Ishikawa (cell line): Measurements from ENCODE around the gene ARL4C.

Experiments used
- CEBPB ChIP-seq: IDR thresholded peaks from 2 replicates; pipeline ENCODE4 v1.6.1; 2012
- CREB1 ChIP-seq: IDR thresholded peaks from 2 replicates; pipeline ENCODE4 v1.6.1; 2012; ENCODE audit warnings: low read depth
- EGR1 ChIP-seq: IDR thresholded peaks from 2 replicates; pipeline ENCODE4 v1.6.1; 2012
- EP300 ChIP-seq: IDR thresholded peaks from 2 replicates; pipeline ENCODE4 v1.6.1; 2012; ENCODE audit warnings: borderline replicate concordance
- FOXM1 ChIP-seq: IDR thresholded peaks from 2 replicates; pipeline ENCODE4 v1.6.1; 2012; ENCODE audit warnings: low read depth, borderline replicate concordance
- NFIC ChIP-seq: IDR thresholded peaks from 2 replicates; pipeline ENCODE4 v1.6.1; 2012
- RAD21 ChIP-seq: IDR thresholded peaks from 2 replicates; pipeline ENCODE4 v1.6.1; 2012; ENCODE audit warnings: low read depth
- TAF1 ChIP-seq: IDR thresholded peaks from 2 replicates; pipeline ENCODE4 v1.6.1; 2012; ENCODE audit warnings: low read depth, mild to moderate bottlenecking
- TCF12 ChIP-seq: IDR thresholded peaks from 2 replicates; pipeline ENCODE4 v1.6.1; 2012; ENCODE audit warnings: low read depth
- TEAD4 ChIP-seq: IDR thresholded peaks from 2 replicates; pipeline ENCODE4 v1.6.1; 2012
- YY1 ChIP-seq: IDR thresholded peaks from 2 replicates; pipeline ENCODE4 v1.6.1; 2012; ENCODE audit warnings: low read depth
- ZBTB7A ChIP-seq: IDR thresholded peaks from 2 replicates; pipeline ENCODE4 v1.6.1; 2012; ENCODE audit warnings: low read depth
- TF ChIP-seq, protein P1 (sequence below): IDR thresholded peaks from 2 replicates; pipeline ENCODE4 v1.6.1; 2012
- TF ChIP-seq, protein P2 (sequence below): IDR thresholded peaks from 2 replicates; pipeline ENCODE4 v1.6.1; 2012
- TF ChIP-seq, protein P3 (sequence below): IDR thresholded peaks from 2 replicates; pipeline ENCODE4 v1.6.1; 2012; ENCODE audit warnings: low read depth, mild to moderate bottlenecking

Gene ARL4C

GRCh38 chr2:234536178-234536965 is 39.5 kb upstream of the ARL4C start:
- no peak for TF ChIP-seq TAF1

- TF ChIP-seq, protein P1, sequence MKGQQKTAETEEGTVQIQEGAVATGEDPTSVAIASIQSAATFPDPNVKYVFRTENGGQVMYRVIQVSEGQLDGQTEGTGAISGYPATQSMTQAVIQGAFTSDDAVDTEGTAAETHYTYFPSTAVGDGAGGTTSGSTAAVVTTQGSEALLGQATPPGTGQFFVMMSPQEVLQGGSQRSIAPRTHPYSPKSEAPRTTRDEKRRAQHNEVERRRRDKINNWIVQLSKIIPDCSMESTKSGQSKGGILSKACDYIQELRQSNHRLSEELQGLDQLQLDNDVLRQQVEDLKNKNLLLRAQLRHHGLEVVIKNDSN = no peak
- TF ChIP-seq EGR1 (no peak), TEAD4 (no peak), FOXM1 (no peak), CEBPB (no peak), RAD21 (no peak), EP300 (no peak), NFIC (no peak)
- TF ChIP-seq, protein P2, sequence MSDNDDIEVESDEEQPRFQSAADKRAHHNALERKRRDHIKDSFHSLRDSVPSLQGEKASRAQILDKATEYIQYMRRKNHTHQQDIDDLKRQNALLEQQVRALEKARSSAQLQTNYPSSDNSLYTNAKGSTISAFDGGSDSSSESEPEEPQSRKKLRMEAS = no peak
- TF ChIP-seq, protein P3, sequence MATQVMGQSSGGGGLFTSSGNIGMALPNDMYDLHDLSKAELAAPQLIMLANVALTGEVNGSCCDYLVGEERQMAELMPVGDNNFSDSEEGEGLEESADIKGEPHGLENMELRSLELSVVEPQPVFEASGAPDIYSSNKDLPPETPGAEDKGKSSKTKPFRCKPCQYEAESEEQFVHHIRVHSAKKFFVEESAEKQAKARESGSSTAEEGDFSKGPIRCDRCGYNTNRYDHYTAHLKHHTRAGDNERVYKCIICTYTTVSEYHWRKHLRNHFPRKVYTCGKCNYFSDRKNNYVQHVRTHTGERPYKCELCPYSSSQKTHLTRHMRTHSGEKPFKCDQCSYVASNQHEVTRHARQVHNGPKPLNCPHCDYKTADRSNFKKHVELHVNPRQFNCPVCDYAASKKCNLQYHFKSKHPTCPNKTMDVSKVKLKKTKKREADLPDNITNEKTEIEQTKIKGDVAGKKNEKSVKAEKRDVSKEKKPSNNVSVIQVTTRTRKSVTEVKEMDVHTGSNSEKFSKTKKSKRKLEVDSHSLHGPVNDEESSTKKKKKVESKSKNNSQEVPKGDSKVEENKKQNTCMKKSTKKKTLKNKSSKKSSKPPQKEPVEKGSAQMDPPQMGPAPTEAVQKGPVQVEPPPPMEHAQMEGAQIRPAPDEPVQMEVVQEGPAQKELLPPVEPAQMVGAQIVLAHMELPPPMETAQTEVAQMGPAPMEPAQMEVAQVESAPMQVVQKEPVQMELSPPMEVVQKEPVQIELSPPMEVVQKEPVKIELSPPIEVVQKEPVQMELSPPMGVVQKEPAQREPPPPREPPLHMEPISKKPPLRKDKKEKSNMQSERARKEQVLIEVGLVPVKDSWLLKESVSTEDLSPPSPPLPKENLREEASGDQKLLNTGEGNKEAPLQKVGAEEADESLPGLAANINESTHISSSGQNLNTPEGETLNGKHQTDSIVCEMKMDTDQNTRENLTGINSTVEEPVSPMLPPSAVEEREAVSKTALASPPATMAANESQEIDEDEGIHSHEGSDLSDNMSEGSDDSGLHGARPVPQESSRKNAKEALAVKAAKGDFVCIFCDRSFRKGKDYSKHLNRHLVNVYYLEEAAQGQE = no peak
Measured at GRCh38 chr2:234535464-234535863, 38.6 kb upstream of the ARL4C start.

- no peak for TF ChIP-seq TAF1
- no peak for TF ChIP-seq NFIC
- TF ChIP-seq EGR1 = no peak
- TF ChIP-seq TEAD4 = no peak
- TF ChIP-seq RAD21 = no peak
- TF ChIP-seq EP300 = no peak
- no peak for TF ChIP-seq YY1
- TF ChIP-seq, protein P3 = no peak
- TF ChIP-seq CREB1 = no peak
Measured at GRCh38 chr2:234534515-234534914, 37.6 kb upstream of the ARL4C start.

- TF ChIP-seq RAD21 (no peak), EGR1 (no peak), FOXM1 (no peak), EP300 (no peak), TAF1 (no peak), NFIC (no peak), ZBTB7A (no peak), TEAD4 (no peak), CREB1 (no peak), TCF12 (no peak), YY1 (no peak), CEBPB (no peak)
- TF ChIP-seq, protein P2 = no peak
- TF ChIP-seq, protein P1 = no peak
- TF ChIP-seq, protein P3 = no peak
Measured at GRCh38 chr2:234533626-234534025, 36.7 kb upstream of the ARL4C start.
